ENCODE measurements around the gene PPP2R3C. TPM values are rescaled to one million over a fixed set of nuclear protein-coding genes. Genes with fewer than 3 reads are reported as not detected.

PPP2R3C gene
- total and polyA plus RNA-seq, 8 donors: 26.2 to 57.1 (median 48.0) TPM

GRCh38 chr14:35133542-35134328 lies 11.9 kb upstream of the PPP2R3C start:
- no peak for DNase-seq
- intact Hi-C loops (cut with DNase I): no loop called here

DNA sequence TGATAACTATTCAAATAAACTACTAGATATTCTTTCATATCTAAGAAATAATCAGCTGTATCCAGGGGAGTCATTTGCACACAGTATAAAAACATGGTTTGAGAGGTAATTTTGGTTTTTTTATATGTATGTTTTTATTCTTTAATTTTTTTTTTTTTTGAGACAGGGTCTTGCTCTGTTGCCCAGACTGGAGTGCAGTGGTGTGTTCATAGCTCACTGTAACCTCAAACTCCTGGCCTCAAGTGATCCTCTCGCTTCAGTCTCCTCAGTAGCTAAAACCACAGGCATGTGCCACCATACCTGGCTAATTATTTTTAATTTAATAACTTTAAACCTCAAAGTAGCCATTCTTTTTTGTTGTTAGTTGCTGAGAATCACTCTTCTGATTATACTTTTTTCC lies 2.3 kb upstream of the PPP2R3C start:
- Histone ChIP-seq H3K36me3 (peaks cover 0 to 21% of the 10 kb centered on the region in 2 donors), H3K27me3 (no peaks in the 10 kb centered on the region), H3K9me3 (no peaks in the 10 kb centered on the region), H3K4me3 (peak overlapping the region in 1 of 2 donors; percentile 78), H3K4me1 (peaks cover 10 to 55% of the 10 kb centered on the region in 2 donors), H3K27ac (peak overlapping the region in 1 of 2 donors; percentile 98)
- DNase-seq (no peak), ATAC-seq (no peak)
- intact Hi-C loops (cut with DNase I): no loop called here
- TF ChIP-seq, protein P1, sequence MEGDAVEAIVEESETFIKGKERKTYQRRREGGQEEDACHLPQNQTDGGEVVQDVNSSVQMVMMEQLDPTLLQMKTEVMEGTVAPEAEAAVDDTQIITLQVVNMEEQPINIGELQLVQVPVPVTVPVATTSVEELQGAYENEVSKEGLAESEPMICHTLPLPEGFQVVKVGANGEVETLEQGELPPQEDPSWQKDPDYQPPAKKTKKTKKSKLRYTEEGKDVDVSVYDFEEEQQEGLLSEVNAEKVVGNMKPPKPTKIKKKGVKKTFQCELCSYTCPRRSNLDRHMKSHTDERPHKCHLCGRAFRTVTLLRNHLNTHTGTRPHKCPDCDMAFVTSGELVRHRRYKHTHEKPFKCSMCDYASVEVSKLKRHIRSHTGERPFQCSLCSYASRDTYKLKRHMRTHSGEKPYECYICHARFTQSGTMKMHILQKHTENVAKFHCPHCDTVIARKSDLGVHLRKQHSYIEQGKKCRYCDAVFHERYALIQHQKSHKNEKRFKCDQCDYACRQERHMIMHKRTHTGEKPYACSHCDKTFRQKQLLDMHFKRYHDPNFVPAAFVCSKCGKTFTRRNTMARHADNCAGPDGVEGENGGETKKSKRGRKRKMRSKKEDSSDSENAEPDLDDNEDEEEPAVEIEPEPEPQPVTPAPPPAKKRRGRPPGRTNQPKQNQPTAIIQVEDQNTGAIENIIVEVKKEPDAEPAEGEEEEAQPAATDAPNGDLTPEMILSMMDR (IDR thresholded peaks at IDR 0.05): no peak

More at GRCh38 chr14:35133542-35134328, 11.9 kb upstream of the PPP2R3C start:
- no peaks in the 10 kb centered on the region for H3K27me3 ChIP-seq
- TF ChIP-seq, protein P1 (IDR thresholded peaks at IDR 0.05): no peak
- ATAC-seq: no peak
- H3K4me1 ChIP-seq: no peaks in the 10 kb centered on the region
- H3K4me3 ChIP-seq: no peak overlapping the region
- peaks cover 0 to 50% of the 10 kb centered on the region in 2 donors for H3K36me3 ChIP-seq
- H3K9me3 ChIP-seq: no peaks in the 10 kb centered on the region
- H3K27ac ChIP-seq: no peak overlapping the region

GRCh38 chr14:35123388-35123703 lies 1.6 kb upstream of the PPP2R3C start:
- no peak for DNase-seq
- H3K36me3 ChIP-seq: peaks cover 0 to 29% of the 10 kb centered on the region in 2 donors
- ATAC-seq: no peak
- no peaks in the 10 kb centered on the region for H3K9me3 ChIP-seq
- intact Hi-C loops (cut with DNase I): no loop called here
- TF ChIP-seq, protein P1 (IDR thresholded peaks at IDR 0.05): no peak
- H3K27ac ChIP-seq: peak overlapping the region; percentile 97 to 98
- no peaks in the 10 kb centered on the region for H3K27me3 ChIP-seq
- peak overlapping the region; percentile 74 to 78 for H3K4me3 ChIP-seq
- peaks cover 10 to 63% of the 10 kb centered on the region in 2 donors for H3K4me1 ChIP-seq

DNA sequence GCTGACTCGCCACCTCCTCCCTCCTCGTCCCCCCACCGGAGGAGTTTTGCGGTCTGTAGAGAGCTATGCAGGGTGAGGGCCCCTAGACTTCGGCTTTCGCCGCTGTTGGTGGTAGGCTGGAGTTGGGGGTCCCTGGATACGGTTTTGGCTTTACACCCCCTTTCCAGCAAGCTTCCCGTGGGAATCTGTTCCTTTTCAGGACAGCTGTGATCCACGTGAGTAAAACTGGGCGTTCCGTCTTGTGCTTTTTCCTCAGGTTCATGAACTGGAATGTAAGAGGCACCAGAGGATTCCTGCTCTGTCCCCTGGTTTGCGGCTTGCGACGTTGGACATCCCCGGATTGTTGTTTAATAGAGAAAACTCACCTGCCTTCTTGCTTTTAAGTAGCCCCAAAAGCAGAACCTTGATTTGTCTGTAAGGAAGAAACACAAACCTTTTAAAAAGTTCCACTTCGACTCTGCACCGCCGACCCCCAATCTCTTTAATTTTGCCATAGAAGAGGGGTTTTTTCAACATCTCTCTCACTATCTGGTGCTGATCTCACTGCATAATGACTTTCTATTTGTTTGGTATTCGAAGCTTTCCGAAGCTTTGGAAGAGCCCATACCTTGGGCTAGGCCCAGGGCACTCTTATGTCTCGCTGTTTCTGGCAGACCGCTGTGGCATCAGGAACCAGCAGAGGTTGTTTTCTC lies 1.1 kb upstream of the PPP2R3C start:
- no peaks in the 10 kb centered on the region for H3K27me3 ChIP-seq
- H3K4me1 ChIP-seq: peaks cover 10 to 67% of the 10 kb centered on the region in 2 donors
- H3K36me3 ChIP-seq: peaks cover 0 to 29% of the 10 kb centered on the region in 2 donors
- TF ChIP-seq, protein P1 (IDR thresholded peaks at IDR 0.05): no peak
- no peaks in the 10 kb centered on the region for H3K9me3 ChIP-seq
- peak overlapping the region; percentile 97 to 98 for H3K27ac ChIP-seq
- DNase-seq (no peak), ATAC-seq (peak; percentile 26)
- intact Hi-C loops (cut with DNase I): no loop called here
- peak overlapping the region; percentile 74 to 78 for H3K4me3 ChIP-seq

Measured in left lung (tissue), 10 donors.